DMS153 treated with DMSO at 0.1 percent for 48 hours (cell line): ENCODE data around the gene ADGRB3.

Source experiments
- DNase-seq: peaks from one replicate; lab custom pipeline; 2025; ENCODE audit not compliant: unreplicated experiment; lab: John Stamatoyannopoulos, UW

The ADGRB3 gene

DNA sequence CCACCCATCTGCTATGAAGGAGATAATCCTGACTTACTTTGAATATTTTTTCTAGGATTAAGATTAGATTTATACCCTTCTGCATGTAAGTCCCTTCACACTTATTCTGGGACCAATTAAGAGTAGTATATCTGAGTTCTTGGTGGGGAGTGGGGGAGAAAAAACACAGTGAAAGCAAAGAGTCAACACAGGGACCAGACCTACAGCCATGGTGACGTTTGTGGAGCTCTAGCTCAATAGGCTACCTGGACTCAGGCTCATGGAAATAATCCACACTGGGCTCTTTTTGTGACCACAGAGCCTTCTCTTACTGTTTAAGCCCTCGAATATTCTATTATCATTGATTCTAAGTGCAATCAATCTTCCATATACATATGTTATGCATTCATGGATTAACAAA lies 670.4 kb downstream of the ADGRB3 start:
- DNase-seq, result no peak

- DNase-seq, result no peak
Measured at GRCh38 chr6:69308584-69308983, 673.5 kb downstream of the ADGRB3 start.

- no peak for DNase-seq
Measured at GRCh38 chr6:69311888-69312287, 676.8 kb downstream of the ADGRB3 start.

DNA sequence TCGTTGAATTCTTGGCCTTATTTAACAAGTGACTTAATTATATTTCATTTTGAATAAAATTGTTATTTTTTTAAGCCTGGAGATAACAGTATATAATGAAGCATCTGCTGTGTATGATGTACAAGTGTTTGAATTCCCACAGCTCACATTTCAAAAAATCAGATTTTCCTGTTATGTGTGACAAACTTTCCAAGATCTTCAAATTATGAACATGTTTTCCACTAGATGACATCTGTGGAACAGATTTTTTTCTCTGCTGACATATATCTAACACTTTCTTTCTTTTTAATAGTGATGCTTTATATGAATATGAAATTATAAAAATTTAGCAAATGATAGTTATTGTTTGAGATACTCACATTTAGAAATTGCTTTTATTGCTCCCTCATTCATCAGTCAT lies 678.9 kb downstream of the ADGRB3 start:
- DNase-seq, result no peak

DNA sequence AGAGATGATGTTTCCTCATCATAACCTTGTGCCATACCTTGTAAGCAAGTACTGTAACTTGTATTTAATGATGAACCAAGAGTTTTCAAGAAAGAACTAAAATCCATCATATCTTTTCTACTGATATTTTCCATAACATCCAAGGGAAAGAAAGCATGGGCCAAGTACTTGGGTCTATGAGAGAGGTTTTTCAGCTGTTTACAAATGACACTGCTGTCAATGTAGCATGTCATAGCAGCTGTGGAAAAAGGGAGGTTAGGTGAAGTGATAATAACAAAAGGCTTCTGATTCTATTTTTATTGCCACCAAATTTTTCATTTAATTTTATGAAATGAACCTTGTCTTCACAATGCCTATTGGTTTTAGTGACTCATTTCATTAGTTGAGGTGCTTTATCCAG lies 679.4 kb downstream of the ADGRB3 start:
- DNase-seq, result no peak

- DNase-seq, result no peak
Measured at GRCh38 chr6:69331886-69332285, 696.8 kb downstream of the ADGRB3 start.

GRCh38 chr6:69337311-69337710 lies 702.2 kb downstream of the ADGRB3 start:
- DNase-seq, result no peak

GRCh38 chr6:69338431-69339162 lies 703.5 kb downstream of the ADGRB3 start:
- no peak for DNase-seq

GRCh38 chr6:69339163-69339550 lies 704.1 kb downstream of the ADGRB3 start:
- DNase-seq, result no peak

- no peak for DNase-seq
Measured at GRCh38 chr6:69340196-69340595, 705.1 kb downstream of the ADGRB3 start.

DNA sequence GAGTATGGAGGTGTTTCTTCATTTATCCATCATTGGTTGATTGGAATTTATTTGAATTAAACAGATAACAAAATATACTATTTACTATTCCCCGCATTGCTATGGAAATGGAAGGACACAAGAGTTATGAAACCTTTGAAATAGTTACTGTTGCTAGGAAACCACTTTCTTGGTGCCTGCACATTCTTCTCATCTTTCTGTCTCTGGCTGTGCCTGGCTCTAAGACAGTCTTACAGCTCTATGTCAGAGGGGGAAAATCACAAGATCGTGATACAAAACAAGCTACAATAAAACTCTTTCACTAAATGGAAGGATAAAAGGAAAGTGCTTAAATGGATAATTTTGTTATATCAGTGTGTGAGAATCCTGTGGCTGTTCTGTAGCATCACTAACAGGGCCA lies 708.8 kb downstream of the ADGRB3 start:
- DNase-seq, result no peak

DNA sequence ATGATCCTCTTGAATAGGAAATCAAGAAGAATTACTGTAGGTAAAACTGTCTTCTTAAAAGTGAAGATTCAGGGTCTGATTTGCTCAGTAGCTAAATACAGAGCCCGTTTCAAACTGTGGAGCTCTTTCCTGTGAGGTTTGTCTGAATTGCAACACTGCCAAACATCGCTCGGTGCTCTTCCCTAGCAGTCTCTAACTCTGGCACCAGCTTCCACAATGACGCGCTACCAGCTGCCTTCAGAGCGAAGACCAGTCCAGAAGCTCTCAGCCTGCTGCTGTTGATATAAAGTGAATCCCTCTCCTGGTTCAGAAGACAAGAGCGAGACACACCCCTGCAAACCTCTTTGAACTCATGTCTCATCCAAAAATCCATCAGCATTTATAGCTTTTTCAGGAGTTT lies 714.7 kb downstream of the ADGRB3 start:
- DNase-seq, result no peak

DNA sequence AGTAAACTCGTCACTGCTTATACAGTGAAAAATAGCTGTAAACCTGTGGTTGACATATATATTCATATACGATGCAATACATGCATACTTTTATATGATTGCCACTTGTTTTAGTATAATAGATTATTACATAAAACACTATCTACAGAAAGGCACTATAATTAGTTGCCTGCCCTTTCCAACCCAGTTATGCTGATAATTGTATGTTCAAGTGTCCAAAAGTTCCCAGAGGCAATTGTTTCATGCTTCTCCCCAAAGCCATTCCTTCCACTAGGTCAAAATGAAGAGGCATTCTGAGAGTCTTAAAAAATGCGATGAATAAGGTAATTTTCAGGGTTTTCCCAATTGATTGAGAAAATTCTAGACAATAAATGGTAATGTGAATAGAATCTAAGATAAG lies 727.1 kb downstream of the ADGRB3 start:
- no peak for DNase-seq

GRCh38 chr6:69366831-69367230 lies 731.7 kb downstream of the ADGRB3 start:
- no peak for DNase-seq

- DNase-seq, result no peak
Measured at GRCh38 chr6:69368613-69369012, 733.5 kb downstream of the ADGRB3 start.

- no peak for DNase-seq
Measured at GRCh38 chr6:69370763-69371162, 735.7 kb downstream of the ADGRB3 start.

GRCh38 chr6:69378326-69378725 lies 743.2 kb downstream of the ADGRB3 start:
- DNase-seq, result no peak

- DNase-seq, result no peak
Measured at GRCh38 chr6:69379518-69379917, 744.4 kb downstream of the ADGRB3 start.

GRCh38 chr6:69383627-69384026 lies 748.5 kb downstream of the ADGRB3 start:
- no peak for DNase-seq

DNA sequence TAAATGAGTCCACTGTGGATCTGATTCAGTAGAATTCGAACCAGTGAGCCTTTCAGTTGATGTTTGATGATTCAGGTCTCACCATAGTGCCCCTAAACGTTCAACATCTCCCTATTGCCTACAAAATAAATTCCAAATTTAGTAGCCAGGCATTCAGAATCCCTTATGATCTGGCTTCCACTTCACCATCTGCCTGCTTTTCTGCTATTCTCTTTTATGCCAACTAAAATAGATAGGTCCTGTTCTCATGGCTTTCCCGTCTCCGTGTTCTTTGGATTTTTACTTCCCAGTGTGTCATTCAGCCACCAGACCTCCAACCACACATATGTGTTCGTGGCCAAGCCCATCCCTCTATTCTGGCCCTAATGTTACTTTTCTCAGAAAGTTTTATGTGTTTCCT lies 751.3 kb downstream of the ADGRB3 start:
- no peak for DNase-seq

- no peak for DNase-seq
Measured at GRCh38 chr6:69390125-69390524, 755.0 kb downstream of the ADGRB3 start.

GRCh38 chr6:69391106-69391505 lies 756.0 kb downstream of the ADGRB3 start:
- no peak for DNase-seq

DNA sequence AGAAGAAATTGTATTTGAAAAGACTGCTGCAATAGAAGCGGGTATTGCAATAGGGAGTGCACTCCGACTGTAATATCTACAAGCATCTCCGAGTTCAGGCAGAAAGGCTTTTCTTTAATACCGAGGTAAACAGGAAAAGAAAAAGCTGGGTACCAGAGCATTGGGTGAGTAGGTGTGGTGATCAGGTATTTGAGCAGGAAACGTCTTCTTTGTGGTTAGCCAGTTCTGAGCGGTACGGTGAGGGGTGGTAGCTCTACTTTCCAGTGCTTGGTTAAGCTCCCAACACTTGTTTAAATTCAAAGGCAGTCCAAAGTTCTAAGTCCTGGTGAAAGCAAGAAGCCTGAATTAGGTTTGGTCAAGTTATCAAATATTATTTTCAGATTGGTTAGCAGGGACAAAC lies 757.7 kb downstream of the ADGRB3 start:
- DNase-seq, result no peak
